Stimulated activated effector memory CD8-positive, alpha-beta T cell treated with anti-CD3 and anti-CD28 coated beads, Interleukin-12 subunit alpha, Interleukin-12 subunit beta, amount 100 ng/mL, for 72 hours (primary cell): ENCODE results near the gene KCNJ16.
A peak's percentile ranks its signal among the peaks of the same experiment; 100 is the strongest.
"Not testable (repeated sequence)": the region's sequence is repeated elsewhere in the genome, so short reads cannot be mapped to it uniquely, and the experiment has no call there.

ENCODE experiments used
- ATAC-seq: fragments of 150-1000 bp; cut with Tn5 transposase; 2 replicates; pipeline ENCODE4 v1.10.0; 2021
- DNase-seq, 2 donors: peaks; one replicate each; pipeline ENCODE4 v3.0.0; 2021 to 2022; ENCODE audit warnings: low spot score in 2 of 2
- H3K27ac Mint-ChIP-seq: one replicate; pipeline ENCODE4 v1.8.0; 2022; ENCODE audit warnings: mild to moderate bottlenecking, mixed read lengths
- H3K36me3 Mint-ChIP-seq: one replicate; pipeline ENCODE4 v1.8.0; 2022; ENCODE audit warnings: mild to moderate bottlenecking, mixed read lengths
- H3K4me1 Mint-ChIP-seq: one replicate; pipeline ENCODE4 v1.8.0; 2022; ENCODE audit warnings: mixed read lengths
- H3K4me3 Mint-ChIP-seq: one replicate; pipeline ENCODE4 v1.8.0; 2022; ENCODE audit warnings: mild to moderate bottlenecking, mixed read lengths
- H3K9me3 Mint-ChIP-seq: one replicate; pipeline ENCODE4 v1.8.0; 2022; ENCODE audit warnings: mixed read lengths

The KCNJ16 gene

DNA sequence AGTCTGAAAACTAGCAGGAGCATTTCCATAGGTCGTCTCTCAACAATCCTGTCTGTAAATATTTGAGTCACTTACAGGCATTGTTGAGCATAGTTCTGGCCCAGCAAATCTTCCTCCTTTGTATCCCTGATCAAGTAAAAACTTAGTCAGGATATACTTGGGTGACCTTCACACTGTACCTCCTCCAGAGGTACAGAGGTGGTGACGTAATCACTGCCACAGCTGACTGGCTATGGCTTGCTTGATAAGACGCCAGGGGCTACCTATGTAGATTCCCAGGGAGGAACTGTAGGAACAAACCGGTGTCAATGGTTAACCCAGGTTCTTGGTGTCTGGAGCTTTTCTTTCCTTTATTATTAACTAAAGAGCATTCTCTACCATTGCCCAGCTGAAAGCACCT is at the start of gene KCNJ16:
Gene KCNJ16, plus strand, starts transcription at position 270 of the 400 bp plus-strand sequence. CDS start 56,863 bp downstream, outside the sequence.
- no peak within 1 kb of the TSS for H3K4me3 Mint-ChIP-seq

DNA sequence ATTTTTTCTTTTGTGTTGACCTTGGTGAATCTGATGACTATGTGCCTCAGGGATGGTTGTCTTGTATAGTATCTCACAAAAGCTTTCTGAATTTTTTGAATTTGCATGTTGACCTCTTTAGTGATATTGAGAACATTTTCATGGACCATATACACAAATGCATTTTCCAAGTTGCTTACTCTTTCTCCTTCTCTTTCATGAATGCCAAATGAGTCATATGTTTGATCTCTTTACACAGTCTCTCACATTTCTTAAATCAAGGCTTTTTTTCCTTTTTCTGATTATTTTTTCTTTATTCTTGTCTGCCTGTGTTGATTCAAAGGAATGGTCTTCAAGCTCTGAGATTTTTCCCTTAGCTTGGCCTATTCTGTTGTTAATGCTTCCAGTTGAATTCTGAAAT is 46.6 kb upstream of the KCNJ16 start:
- no peak overlapping the region for H3K4me3 Mint-ChIP-seq
- no peak overlapping the region for H3K27ac Mint-ChIP-seq
- H3K9me3 Mint-ChIP-seq = peaks cover 6% of the 10 kb centered on the region
- ATAC-seq (no peak), DNase-seq (no peak)
- no peaks in the 10 kb centered on the region for H3K4me1 Mint-ChIP-seq
- H3K36me3 Mint-ChIP-seq = no peaks in the 10 kb centered on the region

More for the DNA sequence above, at the start of gene KCNJ16:
- H3K4me1 Mint-ChIP-seq = no peaks in the 10 kb centered on the region
- H3K36me3 Mint-ChIP-seq = no peaks in the 10 kb centered on the region
- H3K9me3 Mint-ChIP-seq = no peaks in the 10 kb centered on the region
- ATAC-seq = no peak
- H3K27ac Mint-ChIP-seq = no peak within 1 kb of the TSS
- no peak for DNase-seq

DNA sequence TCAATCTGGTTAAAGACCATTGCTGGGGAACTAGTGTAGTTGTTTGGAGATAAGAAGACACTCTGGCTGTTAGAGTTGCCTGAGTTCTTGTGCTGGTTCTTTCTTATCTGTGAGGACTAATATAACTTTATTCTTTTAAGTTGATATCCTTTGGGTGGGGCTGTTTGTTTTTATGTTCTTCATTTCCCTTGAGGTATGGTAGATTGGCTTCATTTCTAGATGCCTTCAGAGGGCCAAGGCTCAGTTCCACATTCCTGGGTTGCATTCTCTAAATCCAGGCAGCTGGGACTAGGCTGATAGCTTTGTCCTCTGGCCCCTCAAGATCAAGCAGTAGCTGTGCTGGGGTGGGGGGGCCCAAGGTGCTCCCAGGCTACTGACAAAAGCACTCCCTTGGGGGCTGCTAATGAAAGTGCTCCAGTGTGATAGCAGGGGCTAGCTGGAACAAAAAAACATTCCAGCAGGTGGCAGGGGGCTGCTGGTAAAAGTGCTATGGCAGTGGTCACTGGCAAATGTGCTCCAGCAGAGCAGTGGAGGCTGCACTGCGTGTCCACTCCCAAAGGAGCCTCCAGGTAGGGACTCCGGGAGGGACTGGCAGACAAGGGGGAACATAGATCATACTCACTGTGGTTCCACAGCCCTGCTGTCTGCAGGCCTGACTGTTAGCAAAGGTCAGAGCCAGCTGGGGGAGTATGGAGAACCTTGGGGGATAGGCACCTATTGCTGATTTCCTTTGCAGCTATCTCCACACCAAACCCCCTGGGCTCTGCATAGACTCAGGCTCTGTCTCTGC is 45.9 kb upstream of the KCNJ16 start:
- Mint-ChIP-seq H3K4me1 (no peaks in the 10 kb centered on the region), H3K4me3 (no peak overlapping the region), H3K9me3 (peaks cover 6% of the 10 kb centered on the region), H3K27ac (no peak overlapping the region), H3K36me3 (no peaks in the 10 kb centered on the region)
- DNase-seq (no peak), ATAC-seq (no peak)

DNA sequence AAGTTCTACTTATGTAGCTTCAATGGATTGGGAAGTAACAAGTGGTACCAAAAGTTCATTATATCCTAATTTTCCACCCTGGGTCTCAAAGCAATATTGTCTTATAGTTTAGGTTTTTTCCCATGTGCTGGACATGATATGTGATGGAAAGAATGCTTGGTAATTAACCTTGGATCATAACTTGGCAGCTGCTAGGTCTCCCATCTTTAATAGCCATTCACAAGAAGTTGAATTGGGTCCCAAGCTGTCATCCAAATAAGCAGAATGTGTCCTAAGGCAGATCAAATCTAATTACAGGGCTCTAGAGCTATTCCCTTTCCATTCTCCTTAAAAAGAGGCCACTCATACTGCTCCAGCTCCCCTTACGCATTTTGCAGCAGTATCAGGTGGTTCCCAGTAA is 44.7 kb upstream of the KCNJ16 start:
- ATAC-seq = no peak
- Mint-ChIP-seq H3K4me3 (no peak overlapping the region), H3K9me3 (peaks cover 6% of the 10 kb centered on the region)

DNA sequence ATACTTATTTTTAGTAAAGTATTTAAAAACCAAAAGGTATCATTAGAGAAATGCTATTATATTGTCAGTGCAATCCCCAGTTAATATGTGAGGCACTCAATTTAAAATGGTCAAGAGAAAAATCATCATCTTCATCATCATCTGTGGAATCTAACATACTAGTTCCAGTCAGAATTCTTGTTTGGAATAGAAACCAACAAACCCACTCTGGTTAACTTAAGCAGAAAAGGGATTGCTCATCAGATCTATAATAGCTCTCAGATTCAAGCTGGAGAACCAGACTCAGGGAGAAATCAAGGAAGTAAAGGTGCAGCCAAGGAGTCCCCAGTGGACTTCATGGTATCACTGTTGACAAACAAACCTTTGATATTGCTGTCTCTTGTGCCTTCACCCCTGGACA is 43.7 kb upstream of the KCNJ16 start:
- ATAC-seq = no peak
- peaks cover 6% of the 10 kb centered on the region for H3K9me3 Mint-ChIP-seq
- no peak overlapping the region for H3K4me3 Mint-ChIP-seq

More for the DNA sequence above, 44.7 kb upstream of the KCNJ16 start:
- DNase-seq = no peak
- no peaks in the 10 kb centered on the region for H3K36me3 Mint-ChIP-seq
- H3K4me1 Mint-ChIP-seq = no peaks in the 10 kb centered on the region
- no peak overlapping the region for H3K27ac Mint-ChIP-seq

DNA sequence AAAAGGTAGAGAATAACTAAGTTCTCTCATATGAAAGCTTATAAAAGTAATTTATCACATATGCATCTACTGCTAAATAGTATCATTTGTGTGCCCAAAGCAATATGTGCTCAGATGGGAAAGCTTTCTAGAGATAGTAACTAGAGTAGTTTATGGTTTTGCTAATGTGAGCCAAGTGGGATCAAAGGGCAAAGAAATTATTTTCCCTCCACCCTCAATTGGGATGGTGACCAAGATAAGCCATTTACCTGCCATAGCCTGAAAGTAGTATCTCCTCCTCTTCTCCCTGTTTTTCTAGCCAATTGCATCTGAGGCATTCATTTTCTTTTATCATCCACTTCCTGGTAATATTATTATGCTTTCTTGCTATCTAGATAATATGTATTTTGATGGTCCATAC is 41.9 kb upstream of the KCNJ16 start:
- no peak overlapping the region for H3K4me3 Mint-ChIP-seq
- H3K27ac Mint-ChIP-seq = no peak overlapping the region
- no peaks in the 10 kb centered on the region for H3K4me1 Mint-ChIP-seq
- peaks cover 6% of the 10 kb centered on the region for H3K9me3 Mint-ChIP-seq
- H3K36me3 Mint-ChIP-seq = no peaks in the 10 kb centered on the region
- DNase-seq (no peak), ATAC-seq (no peak)

More for the DNA sequence above, 43.7 kb upstream of the KCNJ16 start:
- Mint-ChIP-seq H3K4me1 (no peaks in the 10 kb centered on the region), H3K27ac (no peak overlapping the region), H3K36me3 (no peaks in the 10 kb centered on the region)
- no peak for DNase-seq

DNA sequence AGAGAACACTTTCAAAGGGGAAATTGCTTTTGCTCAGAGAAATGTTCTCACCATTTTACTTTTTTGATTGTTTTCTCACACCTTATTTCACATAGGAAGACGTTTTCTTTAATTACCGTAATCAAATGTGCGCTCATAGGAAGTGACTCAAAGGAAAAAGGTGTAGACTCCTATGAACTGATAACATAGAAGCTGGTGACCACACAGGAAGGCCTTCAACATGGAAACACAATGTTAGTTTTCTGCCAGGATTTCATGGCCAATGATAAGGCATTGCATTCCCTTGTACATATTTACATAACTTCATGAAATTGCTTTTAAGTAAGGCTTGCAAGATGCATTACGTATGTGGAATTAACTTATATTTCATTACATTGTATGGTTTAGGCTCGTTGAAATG is 40.9 kb upstream of the KCNJ16 start:
- DNase-seq (no peak), ATAC-seq (no peak)
- H3K27ac Mint-ChIP-seq = no peak overlapping the region
- H3K4me1 Mint-ChIP-seq = no peaks in the 10 kb centered on the region
- no peaks in the 10 kb centered on the region for H3K36me3 Mint-ChIP-seq
- peaks cover 2% of the 10 kb centered on the region for H3K9me3 Mint-ChIP-seq
- no peak overlapping the region for H3K4me3 Mint-ChIP-seq

DNA sequence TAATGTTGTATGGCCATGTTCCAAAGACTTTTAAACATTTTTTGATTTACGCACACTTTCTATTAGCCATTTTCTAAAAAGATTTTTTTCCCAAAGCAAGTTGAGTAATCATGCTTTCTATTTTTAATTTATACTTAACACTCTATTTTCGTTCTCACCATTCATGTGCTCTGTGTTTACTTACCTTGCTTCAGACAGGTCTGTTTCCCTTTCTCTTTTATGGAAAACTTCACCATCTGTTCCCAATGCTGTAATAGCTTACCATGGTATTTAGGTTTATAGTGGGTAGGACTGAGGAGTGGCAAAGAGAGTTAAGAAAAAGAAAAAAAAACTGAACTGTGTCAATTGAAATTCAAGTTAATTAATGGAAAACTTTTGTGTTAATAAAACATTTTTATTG is 37.5 kb upstream of the KCNJ16 start:
- Mint-ChIP-seq H3K4me3 (no peak overlapping the region), H3K9me3 (no peaks in the 10 kb centered on the region), H3K4me1 (no peaks in the 10 kb centered on the region), H3K36me3 (no peaks in the 10 kb centered on the region), H3K27ac (no peak overlapping the region)
- DNase-seq = no peak
- no peak for ATAC-seq

DNA sequence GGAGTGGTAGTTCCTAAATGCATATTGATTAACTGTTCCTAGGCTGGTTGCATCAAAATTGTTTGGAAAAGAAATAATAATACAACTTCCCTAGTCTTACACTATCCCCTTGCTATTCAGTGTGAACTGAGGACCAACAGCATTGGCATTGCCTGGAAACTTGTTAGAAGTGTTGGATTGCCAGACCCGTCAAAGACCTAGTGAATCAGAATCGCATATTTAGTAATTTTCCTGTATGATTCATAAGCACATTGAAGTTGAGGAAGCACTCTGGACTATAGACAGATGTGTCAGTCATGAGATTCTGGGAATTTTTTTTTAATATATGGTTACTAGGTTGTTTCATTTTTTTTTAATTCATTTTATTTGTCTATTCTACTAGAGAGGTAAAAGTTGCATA is 34.7 kb upstream of the KCNJ16 start:
- Mint-ChIP-seq H3K27ac (no peak overlapping the region), H3K4me1 (no peaks in the 10 kb centered on the region), H3K9me3 (no peaks in the 10 kb centered on the region), H3K4me3 (no peak overlapping the region), H3K36me3 (no peaks in the 10 kb centered on the region)
- peak; percentile 39 for ATAC-seq
- DNase-seq = no peak

DNA sequence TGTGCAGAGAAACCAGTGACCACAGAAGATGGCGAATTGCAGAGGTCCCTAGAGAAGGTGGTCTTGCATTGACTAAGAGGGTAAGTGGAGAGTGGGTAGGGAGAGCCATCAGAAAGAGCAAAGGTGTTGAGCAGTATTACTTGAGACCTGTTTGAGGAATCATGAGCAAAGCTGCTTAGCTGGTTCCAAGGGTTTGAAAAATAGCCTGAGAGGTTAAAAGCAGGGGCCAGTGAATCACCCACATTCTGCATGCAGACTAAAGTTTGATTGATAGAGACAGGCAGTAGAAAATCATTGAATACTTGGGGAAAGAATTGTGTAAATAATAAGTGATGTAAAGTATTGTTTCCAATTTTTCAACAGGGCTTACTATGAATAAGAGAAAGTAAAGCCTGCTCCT is 34.0 kb upstream of the KCNJ16 start:
- Mint-ChIP-seq H3K27ac (no peak overlapping the region), H3K36me3 (no peaks in the 10 kb centered on the region), H3K9me3 (no peaks in the 10 kb centered on the region), H3K4me3 (no peak overlapping the region), H3K4me1 (no peaks in the 10 kb centered on the region)
- DNase-seq = no peak
- ATAC-seq = no peak

DNA sequence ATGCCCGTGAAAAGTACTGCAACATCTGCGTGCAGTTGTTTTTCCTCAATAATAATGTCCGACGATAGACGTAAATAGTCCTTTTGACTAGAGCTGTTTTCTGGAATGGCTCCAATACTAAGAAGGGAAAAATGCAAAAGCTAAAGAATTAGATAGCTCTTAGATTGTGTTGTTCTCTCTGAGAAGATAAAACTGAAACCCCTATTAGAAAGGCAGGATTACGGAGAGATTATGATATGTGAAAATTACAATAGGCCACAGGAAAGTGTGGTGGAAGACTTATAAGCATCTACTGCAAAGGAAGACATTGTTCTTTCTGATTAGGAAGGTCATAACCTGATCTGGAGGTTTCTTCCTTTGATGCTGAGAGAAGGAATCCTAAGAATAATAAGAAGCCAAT is 33.5 kb upstream of the KCNJ16 start:
- Mint-ChIP-seq H3K4me3 (no peak overlapping the region), H3K36me3 (no peaks in the 10 kb centered on the region), H3K27ac (no peak overlapping the region), H3K9me3 (no peaks in the 10 kb centered on the region), H3K4me1 (no peaks in the 10 kb centered on the region)
- ATAC-seq = no peak
- DNase-seq = no peak

DNA sequence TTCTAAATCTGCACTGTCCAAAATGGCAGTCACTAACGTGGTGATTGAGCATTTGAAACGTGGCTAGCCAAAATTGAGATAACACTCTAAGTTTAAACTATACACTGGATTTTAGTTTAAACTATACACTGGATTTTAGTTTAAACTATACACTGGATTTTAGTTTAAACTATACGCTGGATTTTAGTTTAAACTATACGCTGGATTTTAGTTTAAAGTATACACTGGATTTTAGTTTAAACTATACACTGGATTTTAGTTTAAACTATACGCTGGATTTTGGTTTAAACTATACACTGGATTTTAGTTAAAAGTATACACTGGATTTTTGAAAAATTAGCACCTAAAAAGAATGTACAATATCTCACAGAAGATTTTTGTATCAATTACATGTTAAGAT is 29.2 kb upstream of the KCNJ16 start:
- H3K4me1 Mint-ChIP-seq, DNase-seq, H3K36me3 Mint-ChIP-seq, H3K9me3 Mint-ChIP-seq, ATAC-seq, H3K4me3 Mint-ChIP-seq, H3K27ac Mint-ChIP-seq: not testable (repeated sequence)

DNA sequence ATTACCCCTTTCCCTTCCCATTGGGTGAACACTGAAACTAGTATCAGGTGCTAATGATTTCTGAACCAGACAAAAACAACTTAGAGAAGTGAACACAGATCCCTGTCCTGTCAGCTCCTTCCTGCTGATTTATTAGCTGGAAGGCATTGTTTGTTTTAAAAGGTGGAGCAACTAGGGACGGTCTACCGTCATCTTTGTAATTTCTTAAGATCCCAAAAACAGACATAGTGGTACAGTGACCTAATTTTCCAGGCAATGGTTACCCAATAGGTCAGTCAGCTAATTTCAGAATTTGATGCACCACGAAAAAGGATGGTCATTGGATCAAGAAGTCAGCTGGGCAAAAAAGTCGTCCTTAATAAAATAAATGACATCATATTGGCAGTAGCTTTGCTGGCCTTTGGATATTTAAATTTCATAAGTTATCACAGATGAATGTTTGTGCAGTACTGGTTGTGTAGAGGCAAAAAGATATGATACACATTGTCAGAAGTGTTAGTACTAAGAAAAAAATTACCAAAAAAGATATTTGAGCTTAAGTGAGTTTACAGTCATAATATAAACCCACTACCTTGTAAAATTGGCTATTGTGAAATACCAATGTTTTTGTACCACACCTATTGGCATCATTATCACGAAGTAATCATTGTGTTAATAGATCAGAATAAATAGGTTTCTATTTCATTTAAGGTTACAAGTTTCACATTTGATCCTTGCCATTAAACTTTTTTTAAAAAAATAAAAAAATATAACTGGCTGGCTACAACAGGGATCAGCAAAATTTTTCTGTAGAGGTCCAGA is 27.2 kb upstream of the KCNJ16 start:
- ATAC-seq = no peak
- no peaks in the 10 kb centered on the region for H3K36me3 Mint-ChIP-seq
- no peak for DNase-seq
- H3K4me3 Mint-ChIP-seq = no peak overlapping the region
- H3K27ac Mint-ChIP-seq = no peak overlapping the region
- no peaks in the 10 kb centered on the region for H3K9me3 Mint-ChIP-seq
- no peaks in the 10 kb centered on the region for H3K4me1 Mint-ChIP-seq

DNA sequence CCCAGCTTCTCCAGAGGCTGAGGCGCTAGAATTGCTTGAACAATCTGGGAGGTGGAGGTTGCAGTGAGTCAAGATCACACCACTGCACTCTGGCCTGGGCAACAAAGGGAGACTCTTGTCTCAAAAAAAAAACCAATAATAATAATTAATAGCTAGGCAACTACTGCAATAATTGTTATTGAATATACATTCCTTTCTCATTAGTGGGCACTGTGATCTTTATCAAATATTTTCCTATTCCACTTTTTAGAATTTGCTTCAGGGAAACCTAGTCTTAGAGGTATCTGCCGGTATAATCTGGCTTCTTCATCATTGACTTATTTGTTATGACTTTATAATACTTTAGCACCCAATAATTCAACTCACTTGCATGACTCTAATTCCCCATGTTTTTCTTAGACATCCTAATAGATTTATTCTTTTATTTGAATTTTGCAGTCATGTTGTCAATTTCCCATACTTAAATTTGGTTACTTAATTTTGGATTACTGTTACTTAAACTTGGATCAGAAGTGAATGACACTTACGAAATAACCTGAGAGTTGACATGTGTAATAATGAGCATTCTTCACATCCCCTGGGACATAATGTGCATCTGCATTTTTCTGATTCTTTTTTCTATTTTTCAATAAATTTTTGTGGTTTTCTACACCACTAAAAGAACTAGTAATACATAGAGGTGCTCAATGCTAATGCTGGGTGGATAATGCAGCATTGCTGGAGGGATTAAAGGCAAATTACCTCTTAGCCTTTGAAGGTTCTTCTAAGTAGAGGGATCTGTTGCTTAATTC is 25.0 kb upstream of the KCNJ16 start:
- Mint-ChIP-seq H3K9me3 (no peaks in the 10 kb centered on the region), H3K4me3 (no peak overlapping the region), H3K36me3 (no peaks in the 10 kb centered on the region), H3K27ac (no peak overlapping the region), H3K4me1 (no peaks in the 10 kb centered on the region)
- no peak for ATAC-seq
- DNase-seq = no peak

DNA sequence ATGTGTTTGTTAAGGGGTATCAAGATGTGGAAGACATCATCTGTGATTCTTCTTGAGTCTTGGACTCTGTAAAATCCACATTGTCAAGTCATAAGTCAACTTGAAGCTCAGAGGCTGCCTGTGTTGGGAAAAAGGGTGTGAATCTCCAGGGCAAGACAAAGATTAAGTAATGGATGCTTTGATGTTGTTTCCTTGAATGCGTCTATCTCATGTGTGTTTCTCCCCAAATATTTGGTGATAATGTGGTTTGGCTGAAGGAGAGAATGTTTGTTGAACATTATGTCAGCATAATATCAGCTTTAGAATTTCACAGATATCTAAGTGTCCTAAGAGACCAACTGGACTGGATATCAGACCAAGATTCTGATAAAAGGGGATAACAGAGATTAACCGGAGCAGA is 24.1 kb upstream of the KCNJ16 start:
- DNase-seq = no peak

More for the DNA sequence above, 24.1 kb upstream of the KCNJ16 start:
- Mint-ChIP-seq H3K9me3 (no peaks in the 10 kb centered on the region), H3K4me3 (no peak overlapping the region), H3K27ac (no peak overlapping the region), H3K4me1 (no peaks in the 10 kb centered on the region), H3K36me3 (no peaks in the 10 kb centered on the region)
- ATAC-seq = no peak
